GM13976 (cell line): ENCODE results near the gene MYLIP.

ENCODE experiments used
- DNase-seq: peaks from one replicate; pipeline ENCODE4 v3.0.0; 2012; ENCODE audit warnings: low spot score
- in situ Hi-C: fragments of 300-500 bp; cut with MboI; formaldehyde crosslinking; loops from one replicate; pipeline ENCODE4 v1.12.0; 2022; ENCODE audit warnings: low sequenced_read_pairs, mixed read lengths, inconsistent platforms; ENCODE audit not compliant: unreplicated experiment
- TF ChIP-seq, protein P1 (sequence below): IDR thresholded peaks from 2 replicates; pipeline ENCODE4 v1.5.1; 2012; ENCODE audit warnings: borderline replicate concordance, mild to moderate bottlenecking; ENCODE audit not compliant: insufficient read depth; ENCODE audit errors: extremely low read depth, missing control alignments, control extremely low read depth

Gene MYLIP

GRCh38 chr6:16105854-16106253 is 23.0 kb upstream of the MYLIP start:
- in situ Hi-C loops: no loop called here
- TF ChIP-seq, protein P1, sequence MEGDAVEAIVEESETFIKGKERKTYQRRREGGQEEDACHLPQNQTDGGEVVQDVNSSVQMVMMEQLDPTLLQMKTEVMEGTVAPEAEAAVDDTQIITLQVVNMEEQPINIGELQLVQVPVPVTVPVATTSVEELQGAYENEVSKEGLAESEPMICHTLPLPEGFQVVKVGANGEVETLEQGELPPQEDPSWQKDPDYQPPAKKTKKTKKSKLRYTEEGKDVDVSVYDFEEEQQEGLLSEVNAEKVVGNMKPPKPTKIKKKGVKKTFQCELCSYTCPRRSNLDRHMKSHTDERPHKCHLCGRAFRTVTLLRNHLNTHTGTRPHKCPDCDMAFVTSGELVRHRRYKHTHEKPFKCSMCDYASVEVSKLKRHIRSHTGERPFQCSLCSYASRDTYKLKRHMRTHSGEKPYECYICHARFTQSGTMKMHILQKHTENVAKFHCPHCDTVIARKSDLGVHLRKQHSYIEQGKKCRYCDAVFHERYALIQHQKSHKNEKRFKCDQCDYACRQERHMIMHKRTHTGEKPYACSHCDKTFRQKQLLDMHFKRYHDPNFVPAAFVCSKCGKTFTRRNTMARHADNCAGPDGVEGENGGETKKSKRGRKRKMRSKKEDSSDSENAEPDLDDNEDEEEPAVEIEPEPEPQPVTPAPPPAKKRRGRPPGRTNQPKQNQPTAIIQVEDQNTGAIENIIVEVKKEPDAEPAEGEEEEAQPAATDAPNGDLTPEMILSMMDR: no peak
- no peak for DNase-seq

DNA sequence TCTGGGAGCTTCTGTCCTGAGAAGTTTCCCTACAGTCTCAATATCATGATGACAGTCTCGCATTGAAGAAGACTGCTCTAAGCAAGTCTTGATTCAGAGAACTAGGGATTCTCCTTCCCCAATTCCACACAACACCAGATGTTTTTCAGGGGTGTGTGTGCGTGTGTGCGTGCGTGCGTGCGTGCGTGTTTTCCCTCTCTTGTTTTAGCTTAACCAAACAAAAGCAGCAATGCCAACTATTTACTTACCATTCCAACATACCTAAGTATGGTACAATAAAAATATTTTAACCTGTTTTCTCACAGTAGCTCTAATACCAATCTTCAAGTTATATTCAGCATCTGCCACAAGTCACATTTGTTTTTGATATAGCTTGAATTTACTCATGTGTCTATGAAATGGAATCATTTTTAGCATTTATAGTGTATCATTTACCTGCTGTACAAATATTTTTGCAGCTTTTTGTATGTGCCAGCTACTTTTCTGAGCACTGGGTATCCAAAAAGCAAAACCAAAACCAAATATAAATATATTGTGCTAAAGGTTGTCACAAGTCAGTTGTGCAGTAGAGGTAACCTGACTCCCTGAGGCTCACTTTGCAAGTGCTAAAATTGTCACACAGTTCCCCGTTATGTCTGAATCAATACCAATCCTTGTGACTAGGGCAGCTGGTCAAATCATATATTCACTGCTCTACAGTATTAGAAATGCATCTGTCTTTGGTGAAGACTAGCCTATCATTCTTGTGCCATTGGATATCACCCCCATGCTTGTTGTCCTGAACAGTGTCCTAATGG is 21.7 kb upstream of the MYLIP start:
- DNase-seq: no peak
- in situ Hi-C loops: no loop called here
- TF ChIP-seq, protein P1: no peak

DNA sequence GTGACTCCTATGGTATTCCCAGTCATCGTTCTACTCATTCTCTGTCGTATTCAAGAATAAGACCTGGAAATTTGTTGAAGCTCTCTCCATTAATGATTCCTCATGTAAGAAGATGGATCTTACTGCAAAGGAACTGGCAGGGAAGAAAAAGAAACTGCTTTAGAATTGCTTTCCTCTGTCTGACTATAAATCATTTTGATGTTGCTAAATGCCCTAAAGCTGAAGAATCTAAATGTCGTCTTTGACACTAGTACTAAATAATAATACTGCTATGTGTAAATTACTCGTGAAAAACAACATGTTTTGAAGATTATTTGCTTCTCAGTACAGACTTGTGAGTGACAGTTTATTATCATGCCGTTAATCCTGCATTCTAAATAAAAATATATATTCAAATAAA is 20.5 kb upstream of the MYLIP start:
- TF ChIP-seq, protein P1: no peak
- in situ Hi-C loops: no loop called here

DNA sequence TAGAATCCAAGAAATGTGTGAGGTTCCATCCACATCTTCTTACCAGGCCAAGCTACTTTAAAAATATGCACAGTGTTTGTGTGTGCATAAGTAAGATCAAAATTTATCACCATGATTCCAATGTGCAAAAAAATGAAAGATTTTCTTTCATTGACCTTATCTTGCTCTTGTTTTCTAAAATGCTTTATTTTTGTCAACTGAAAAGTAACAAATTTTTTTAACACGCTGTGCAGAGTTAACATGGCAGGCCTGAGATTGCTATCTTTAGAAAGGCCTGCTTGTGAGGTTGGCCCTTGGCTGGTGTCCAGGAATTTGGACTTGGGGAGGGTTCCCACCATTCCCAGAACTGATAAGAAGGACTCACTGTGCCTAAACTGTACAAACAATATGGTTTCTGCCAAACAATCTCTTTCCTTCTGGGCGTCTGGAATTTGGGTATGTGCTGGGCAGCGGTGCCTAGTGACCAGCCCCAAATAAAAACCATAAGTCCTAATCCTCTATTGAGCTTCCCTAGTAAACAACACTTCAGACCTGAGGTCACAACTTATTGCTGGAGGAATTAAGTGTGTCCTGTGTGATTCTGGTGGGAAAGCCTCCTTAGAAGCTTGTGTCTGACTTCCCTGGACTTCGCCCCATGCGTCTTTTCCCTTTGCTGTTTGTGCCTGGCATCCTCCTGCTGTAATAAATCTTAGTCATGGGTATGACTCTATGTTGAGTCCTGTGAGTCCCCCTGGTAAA is 19.8 kb upstream of the MYLIP start:
- TF ChIP-seq, protein P1: no peak
- no peak for DNase-seq
- in situ Hi-C loops: no loop called here

More for the DNA sequence above, 20.5 kb upstream of the MYLIP start:
- DNase-seq: no peak

- TF ChIP-seq, protein P1: no peak
- no peak for DNase-seq
- in situ Hi-C loops: no loop called here
These were observed 19.1 kb upstream of the MYLIP start for GRCh38 chr6:16109659-16110305.

DNA sequence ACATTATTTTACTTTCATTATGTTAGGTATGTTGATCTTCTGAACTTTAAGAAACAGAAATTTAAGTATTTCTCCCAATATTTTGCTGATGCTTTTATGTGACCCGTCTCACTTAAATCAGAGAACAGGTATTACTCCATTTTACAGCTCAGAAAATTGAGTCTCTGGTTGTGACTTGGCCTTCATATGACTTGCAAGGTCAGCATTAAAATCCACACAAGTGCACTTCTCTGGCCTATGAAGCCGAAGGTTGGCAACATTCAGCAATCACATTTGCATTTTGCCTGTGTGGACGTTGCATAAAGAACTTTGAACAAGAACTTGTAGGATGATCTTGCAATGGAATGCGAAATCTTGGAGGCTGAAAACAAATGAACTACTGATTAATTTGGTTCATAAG is 10.1 kb upstream of the MYLIP start:
- DNase-seq: no peak
- TF ChIP-seq, protein P1: no peak
- in situ Hi-C loops: no loop called here
